WTC11 (cell line): ENCODE data around the gene LHFPL2. TPM values are rescaled to one million over a fixed set of nuclear protein-coding genes. Genes with fewer than 3 reads are reported as not detected.

Experiments
- ATAC-seq: fragments of 200-7000 bp; cut with Tn5 transposase; 2 replicates; pipeline ENCODE4 v1.10.0; 2021; ENCODE audit warnings: mild to moderate bottlenecking, moderate library complexity
- CTCF ChIA-PET: fragments of 300-600 bp; sonication (Branson Sonifier 250); formaldehyde crosslinking; loops from one replicate; lab custom pipeline; 2021; ENCODE audit warnings: antibody characterized with exemption; lab: Charles Lee
- POLR2A ChIA-PET: fragments of 350-600 bp; sonication (Branson Sonifier 250); formaldehyde crosslinking; loops from one replicate; lab custom pipeline; 2021; ENCODE audit warnings: antibody characterized with exemption; lab: Charles Lee
- DNase-seq: peaks from one replicate; pipeline ENCODE4 v3.0.0; 2021; ENCODE audit warnings: low spot score
- H3K27ac Mint-ChIP-seq: 2 replicates; pipeline ENCODE4 v1.8.0; 2021; ENCODE audit warnings: mixed read lengths
- H3K27me3 Mint-ChIP-seq: 2 replicates; pipeline ENCODE4 v1.8.0; 2021; ENCODE audit warnings: low read depth, mild to moderate bottlenecking, moderate library complexity, mixed read lengths
- H3K36me3 Mint-ChIP-seq: 2 replicates; pipeline ENCODE4 v1.8.0; 2021; ENCODE audit warnings: mixed read lengths
- H3K4me1 Mint-ChIP-seq: 2 replicates; pipeline ENCODE4 v1.8.0; 2022; ENCODE audit warnings: mixed read lengths
- H3K4me3 Mint-ChIP-seq: 2 replicates; pipeline ENCODE4 v1.8.0; 2021; ENCODE audit warnings: mild to moderate bottlenecking, moderate library complexity, mixed read lengths
- H3K9me3 Mint-ChIP-seq: 2 replicates; pipeline ENCODE4 v1.8.0; 2021; ENCODE audit warnings: mixed read lengths
- ARID4B ChIP-seq: sonication (generic); formaldehyde crosslinking; IDR thresholded peaks from 2 replicates; pipeline ENCODE4 v1.8.0; 2023; ENCODE audit warnings: missing genetic modification reagents, mild to moderate bottlenecking, borderline replicate concordance
- CREB1 ChIP-seq: sonication (generic); formaldehyde crosslinking; IDR thresholded peaks from 2 replicates; pipeline ENCODE4 v1.8.0; 2023; ENCODE audit warnings: mild to moderate bottlenecking, missing genetic modification reagents
- E2F1 ChIP-seq: sonication (generic); formaldehyde crosslinking; IDR thresholded peaks from 2 replicates; pipeline ENCODE4 v1.8.0; 2022; ENCODE audit warnings: mild to moderate bottlenecking, missing genetic modification reagents
- ZNF416 ChIP-seq: fragments of 250-450 bp; sonication (Bioruptor Pico); IDR thresholded peaks from 2 replicates; pipeline ENCODE4 v1.9.0; 2021; ENCODE audit warnings: mild to moderate bottlenecking, inconsistent platforms
- ZNF512 ChIP-seq: sonication (generic); formaldehyde crosslinking; IDR thresholded peaks from 2 replicates; pipeline ENCODE4 v1.8.1; 2022; ENCODE audit warnings: missing genetic modification reagents, borderline replicate concordance
- total RNA-seq: library from RNA; stranded (reverse); gene quantifications from 3 replicates; pipeline ENCODE4 v1.2.3, GENCODE V29; 2021
- TF ChIP-seq, protein P1 (sequence below): fragments of 200-600 bp; IDR thresholded peaks from 2 replicates; pipeline ENCODE4 v1.8.0; 2022; ENCODE audit warnings: antibody characterized with exemption

Gene LHFPL2
- total RNA-seq, 1 experiment from 2014 or later = 40.6 TPM

DNA sequence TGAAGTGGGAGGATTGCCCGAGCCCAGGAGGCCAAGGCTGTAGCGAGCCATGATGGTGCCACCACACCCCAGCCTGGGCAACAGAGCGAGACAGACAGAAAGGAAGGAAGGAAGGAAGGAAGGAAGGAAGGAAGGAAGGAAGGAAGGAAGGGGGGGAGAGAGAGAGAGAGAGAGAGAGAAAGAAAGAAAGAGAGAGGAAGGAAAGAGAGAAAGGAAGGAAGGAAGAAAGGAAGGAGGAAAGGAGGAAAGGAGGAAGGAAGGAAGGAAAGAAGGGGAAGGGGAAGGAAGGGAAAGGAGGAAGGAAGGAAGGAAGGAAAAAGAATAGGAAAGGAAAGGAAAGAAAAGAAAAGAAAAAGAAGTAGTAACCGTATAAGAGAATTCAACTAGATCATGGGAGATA, 20.8 kb upstream of the LHFPL2 start:
- DNase-seq (no peak), ATAC-seq (no peak)
- H3K9me3 Mint-ChIP-seq = no peaks in the 10 kb centered on the region
- TF ChIP-seq CREB1 (CRISPR knock-in tag) (no peak), ZNF512 (CRISPR knock-in tag) (0 out of 2 replicates have a peak, but pooled peaks have one; percentile 58)
- H3K4me3 Mint-ChIP-seq = no peak overlapping the region
- no peaks in the 10 kb centered on the region for H3K36me3 Mint-ChIP-seq
- no peak overlapping the region for H3K27ac Mint-ChIP-seq
- H3K27me3 Mint-ChIP-seq = no peaks in the 10 kb centered on the region
- CTCF ChIA-PET = no interaction called here
- peaks cover 18% of the 10 kb centered on the region for H3K4me1 Mint-ChIP-seq
- POLR2A ChIA-PET = no interaction called here

- POLR2A ChIA-PET = interaction anchor here (0.8 kb wide), 1 partner anchor 490 kb away, joined by 4 read pairs; no protein-coding TSS in a partner anchor
- no peaks in the 10 kb centered on the region for H3K36me3 Mint-ChIP-seq
Observed at GRCh38 chr5:78667461-78668103, 19.0 kb upstream of the LHFPL2 start.

More at GRCh38 chr5:78667461-78668103, 19.0 kb upstream of the LHFPL2 start:
- ATAC-seq (no peak), DNase-seq (no peak)
- Mint-ChIP-seq H3K9me3 (no peaks in the 10 kb centered on the region), H3K27me3 (no peaks in the 10 kb centered on the region), H3K27ac (no peak overlapping the region), H3K4me3 (no peak overlapping the region), H3K4me1 (peaks cover 18% of the 10 kb centered on the region)
- TF ChIP-seq ZNF416 (CRISPR knock-in tag) = no peak
- TF ChIP-seq ARID4B (CRISPR knock-in tag) = no peak
- TF ChIP-seq E2F1 (CRISPR knock-in tag) = no peak
- TF ChIP-seq, protein P1, sequence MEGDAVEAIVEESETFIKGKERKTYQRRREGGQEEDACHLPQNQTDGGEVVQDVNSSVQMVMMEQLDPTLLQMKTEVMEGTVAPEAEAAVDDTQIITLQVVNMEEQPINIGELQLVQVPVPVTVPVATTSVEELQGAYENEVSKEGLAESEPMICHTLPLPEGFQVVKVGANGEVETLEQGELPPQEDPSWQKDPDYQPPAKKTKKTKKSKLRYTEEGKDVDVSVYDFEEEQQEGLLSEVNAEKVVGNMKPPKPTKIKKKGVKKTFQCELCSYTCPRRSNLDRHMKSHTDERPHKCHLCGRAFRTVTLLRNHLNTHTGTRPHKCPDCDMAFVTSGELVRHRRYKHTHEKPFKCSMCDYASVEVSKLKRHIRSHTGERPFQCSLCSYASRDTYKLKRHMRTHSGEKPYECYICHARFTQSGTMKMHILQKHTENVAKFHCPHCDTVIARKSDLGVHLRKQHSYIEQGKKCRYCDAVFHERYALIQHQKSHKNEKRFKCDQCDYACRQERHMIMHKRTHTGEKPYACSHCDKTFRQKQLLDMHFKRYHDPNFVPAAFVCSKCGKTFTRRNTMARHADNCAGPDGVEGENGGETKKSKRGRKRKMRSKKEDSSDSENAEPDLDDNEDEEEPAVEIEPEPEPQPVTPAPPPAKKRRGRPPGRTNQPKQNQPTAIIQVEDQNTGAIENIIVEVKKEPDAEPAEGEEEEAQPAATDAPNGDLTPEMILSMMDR = no peak
- CTCF ChIA-PET = no interaction called here
